ENCODE data around the gene EID1.

The EID1 gene

DNA sequence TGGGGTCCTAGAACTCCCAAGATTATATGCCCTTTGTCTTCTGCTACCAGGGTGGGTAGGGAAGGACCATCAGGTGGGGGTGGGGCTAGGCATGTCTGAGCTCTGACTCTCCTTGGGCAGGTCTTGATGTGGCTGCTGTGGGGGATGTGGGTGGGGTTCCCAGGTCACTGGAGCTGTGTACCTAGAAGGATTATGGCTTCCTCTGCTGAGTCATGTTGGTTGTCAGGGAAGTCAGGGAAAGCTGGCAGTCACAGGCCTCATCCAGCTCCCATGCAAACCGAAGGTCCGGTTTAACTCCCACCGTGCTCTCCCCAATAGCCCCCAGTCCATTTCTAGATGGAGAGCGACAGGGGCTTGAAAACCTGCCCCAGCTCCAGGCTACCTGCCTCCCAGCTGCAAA is 35.2 kb downstream of the EID1 start:
- no peak overlapping the region for H3K4me3 ChIP-seq (ENCODE audit: low read depth in 1 of 2, low read length in 2 of 2)
- peak; percentile 14 for DNase-seq
- no peaks in the 10 kb centered on the region for H3K79me2 ChIP-seq (ENCODE audit: insufficient read depth, low read length)
- no peak overlapping the region for H3K4me2 ChIP-seq (ENCODE audit: insufficient read depth, low read length)
- no peaks in the 10 kb centered on the region for H4K20me1 ChIP-seq (ENCODE audit: insufficient read depth, low read length)
- TF ChIP-seq, protein P1, sequence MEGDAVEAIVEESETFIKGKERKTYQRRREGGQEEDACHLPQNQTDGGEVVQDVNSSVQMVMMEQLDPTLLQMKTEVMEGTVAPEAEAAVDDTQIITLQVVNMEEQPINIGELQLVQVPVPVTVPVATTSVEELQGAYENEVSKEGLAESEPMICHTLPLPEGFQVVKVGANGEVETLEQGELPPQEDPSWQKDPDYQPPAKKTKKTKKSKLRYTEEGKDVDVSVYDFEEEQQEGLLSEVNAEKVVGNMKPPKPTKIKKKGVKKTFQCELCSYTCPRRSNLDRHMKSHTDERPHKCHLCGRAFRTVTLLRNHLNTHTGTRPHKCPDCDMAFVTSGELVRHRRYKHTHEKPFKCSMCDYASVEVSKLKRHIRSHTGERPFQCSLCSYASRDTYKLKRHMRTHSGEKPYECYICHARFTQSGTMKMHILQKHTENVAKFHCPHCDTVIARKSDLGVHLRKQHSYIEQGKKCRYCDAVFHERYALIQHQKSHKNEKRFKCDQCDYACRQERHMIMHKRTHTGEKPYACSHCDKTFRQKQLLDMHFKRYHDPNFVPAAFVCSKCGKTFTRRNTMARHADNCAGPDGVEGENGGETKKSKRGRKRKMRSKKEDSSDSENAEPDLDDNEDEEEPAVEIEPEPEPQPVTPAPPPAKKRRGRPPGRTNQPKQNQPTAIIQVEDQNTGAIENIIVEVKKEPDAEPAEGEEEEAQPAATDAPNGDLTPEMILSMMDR (IDR thresholded peaks at IDR 0.05; ENCODE audit: borderline replicate concordance, extremely low read depth, low read length, poor library complexity, severe bottlenecking), result no peak
- no peak for TF ChIP-seq EZH2 (IDR thresholded peaks at IDR 0.05; ENCODE audit: borderline replicate concordance, low read depth, low read length, severe bottlenecking)
- H2AFZ ChIP-seq (ENCODE audit: low read depth, low read length), result no peak overlapping the region; the same call in 1 of the 2 replicates
- ATAC-seq (ENCODE audit: insufficient read depth, low read depth), result no peak
- no peaks in the 10 kb centered on the region for H3K9me3 ChIP-seq (ENCODE audit: insufficient read depth, low read length, severe bottlenecking)
- no peak overlapping the region for H3K27ac ChIP-seq (ENCODE audit: low read length)
- no peaks in the 10 kb centered on the region for H3K36me3 ChIP-seq (ENCODE audit: insufficient read depth, low read length)
- no peaks in the 10 kb centered on the region for H3K27me3 ChIP-seq (ENCODE audit: insufficient read depth, low read length, poor library complexity)
- no peaks in the 10 kb centered on the region for H3K4me1 ChIP-seq (ENCODE audit: insufficient read depth, low read length)
- H3K9ac ChIP-seq (ENCODE audit: low read depth, low read length), result no peak overlapping the region

DNA sequence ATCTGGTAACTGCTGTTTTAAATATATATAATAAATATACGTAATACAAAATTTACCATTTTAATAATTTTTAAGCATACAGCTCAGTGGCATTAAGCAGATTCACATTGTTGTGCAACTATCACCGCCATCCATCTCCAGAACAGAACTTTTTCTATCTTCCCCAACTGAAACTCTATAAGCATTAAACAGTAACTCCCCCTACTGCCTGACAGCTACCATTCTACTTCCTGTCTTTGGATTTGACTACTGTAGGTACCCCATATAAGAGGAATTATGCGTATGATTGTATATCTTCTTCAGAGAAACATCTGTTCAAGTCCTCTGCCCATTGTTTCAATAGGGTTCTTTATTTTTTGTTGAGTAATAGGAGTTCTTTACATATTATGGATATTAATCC is 36.8 kb downstream of the EID1 start:
- Histone ChIP-seq H3K79me2 (ENCODE audit: insufficient read depth, low read length) (no peaks in the 10 kb centered on the region), H3K27me3 (ENCODE audit: insufficient read depth, low read length, poor library complexity) (no peaks in the 10 kb centered on the region), H4K20me1 (ENCODE audit: insufficient read depth, low read length) (no peaks in the 10 kb centered on the region), H2AFZ (ENCODE audit: low read depth, low read length) (no peak overlapping the region), H3K4me2 (ENCODE audit: insufficient read depth, low read length) (no peak overlapping the region), H3K9me3 (ENCODE audit: insufficient read depth, low read length, severe bottlenecking) (no peaks in the 10 kb centered on the region), H3K27ac (ENCODE audit: low read length) (no peak overlapping the region), H3K4me1 (ENCODE audit: insufficient read depth, low read length) (no peaks in the 10 kb centered on the region), H3K9ac (ENCODE audit: low read depth, low read length) (no peak overlapping the region), H3K4me3 (ENCODE audit: low read depth in 1 of 2, low read length in 2 of 2) (no peak overlapping the region), H3K36me3 (ENCODE audit: insufficient read depth, low read length) (no peaks in the 10 kb centered on the region)
- TF ChIP-seq, protein P1 (IDR thresholded peaks at IDR 0.05; ENCODE audit: borderline replicate concordance, extremely low read depth, low read length, poor library complexity, severe bottlenecking), result peak; percentile 21
- no peak for TF ChIP-seq EZH2 (IDR thresholded peaks at IDR 0.05; ENCODE audit: borderline replicate concordance, low read depth, low read length, severe bottlenecking)
- ATAC-seq (ENCODE audit: insufficient read depth, low read depth) (no peak), DNase-seq (no peak)

- Histone ChIP-seq H3K79me2 (ENCODE audit: insufficient read depth, low read length) (no peaks in the 10 kb centered on the region), H2AFZ (ENCODE audit: low read depth, low read length) (no peak overlapping the region), H3K4me1 (ENCODE audit: insufficient read depth, low read length) (no peaks in the 10 kb centered on the region), H3K9ac (ENCODE audit: low read depth, low read length) (no peak overlapping the region), H3K9me3 (ENCODE audit: insufficient read depth, low read length, severe bottlenecking) (no peaks in the 10 kb centered on the region), H3K4me3 (ENCODE audit: low read depth in 1 of 2, low read length in 2 of 2) (no peak overlapping the region), H3K27me3 (ENCODE audit: insufficient read depth, low read length, poor library complexity) (no peaks in the 10 kb centered on the region), H3K27ac (ENCODE audit: low read length) (no peak overlapping the region), H3K4me2 (ENCODE audit: insufficient read depth, low read length) (no peak overlapping the region), H4K20me1 (ENCODE audit: insufficient read depth, low read length) (no peaks in the 10 kb centered on the region), H3K36me3 (ENCODE audit: insufficient read depth, low read length) (no peaks in the 10 kb centered on the region)
- ATAC-seq (ENCODE audit: insufficient read depth, low read depth) (no peak), DNase-seq (no peak)
- no peak for TF ChIP-seq EZH2 (IDR thresholded peaks at IDR 0.05; ENCODE audit: borderline replicate concordance, low read depth, low read length, severe bottlenecking)
- TF ChIP-seq, protein P1 (IDR thresholded peaks at IDR 0.05; ENCODE audit: borderline replicate concordance, extremely low read depth, low read length, poor library complexity, severe bottlenecking), result no peak
These were observed 37.9 kb downstream of the EID1 start for GRCh38 chr15:48915861-48916260.

DNA sequence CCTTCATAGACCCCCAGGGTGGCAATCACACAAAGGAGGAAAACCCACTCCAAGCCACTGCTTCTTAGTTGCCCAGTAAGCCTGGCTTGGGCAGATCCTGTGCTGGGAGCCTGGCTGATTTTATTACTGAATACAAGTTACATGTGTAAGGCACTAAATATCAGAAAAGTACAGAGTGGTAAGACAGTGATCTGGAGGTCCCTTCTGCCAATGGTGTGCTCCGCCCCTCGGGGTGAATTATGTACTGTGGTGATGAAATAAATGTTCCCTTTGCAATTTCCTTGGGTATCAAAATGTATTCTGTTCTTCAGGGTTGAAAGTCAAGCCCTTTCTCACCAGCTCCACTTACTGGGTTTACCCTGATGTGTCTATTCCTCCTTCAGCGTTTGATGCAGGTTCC is 38.8 kb downstream of the EID1 start:
- H3K9ac ChIP-seq (ENCODE audit: low read depth, low read length), result no peak overlapping the region
- no peak overlapping the region for H3K4me2 ChIP-seq (ENCODE audit: insufficient read depth, low read length)
- H3K4me3 ChIP-seq (ENCODE audit: low read depth in 1 of 2, low read length in 2 of 2), result no peak overlapping the region
- H3K9me3 ChIP-seq (ENCODE audit: insufficient read depth, low read length, severe bottlenecking), result no peaks in the 10 kb centered on the region
- no peaks in the 10 kb centered on the region for H3K4me1 ChIP-seq (ENCODE audit: insufficient read depth, low read length)
- ATAC-seq (ENCODE audit: insufficient read depth, low read depth) (no peak), DNase-seq (no peak)
- H3K36me3 ChIP-seq (ENCODE audit: insufficient read depth, low read length), result no peaks in the 10 kb centered on the region
- no peak overlapping the region for H2AFZ ChIP-seq (ENCODE audit: low read depth, low read length)
- H3K27me3 ChIP-seq (ENCODE audit: insufficient read depth, low read length, poor library complexity), result no peaks in the 10 kb centered on the region
- no peak for TF ChIP-seq EZH2 (IDR thresholded peaks at IDR 0.05; ENCODE audit: borderline replicate concordance, low read depth, low read length, severe bottlenecking)
- TF ChIP-seq, protein P1 (IDR thresholded peaks at IDR 0.05; ENCODE audit: borderline replicate concordance, extremely low read depth, low read length, poor library complexity, severe bottlenecking), result no peak
- no peaks in the 10 kb centered on the region for H3K79me2 ChIP-seq (ENCODE audit: insufficient read depth, low read length)
- no peak overlapping the region for H3K27ac ChIP-seq (ENCODE audit: low read length)
- H4K20me1 ChIP-seq (ENCODE audit: insufficient read depth, low read length), result no peaks in the 10 kb centered on the region

Data from DND-41 (cell line).